ENCODE measurements around the gene CCDC146.
"Not testable (repeated sequence)": the region's sequence is repeated elsewhere in the genome, so short reads cannot be mapped to it uniquely, and the experiment has no call there.

The CCDC146 gene

GRCh38 chr7:77131781-77132180 is 9.4 kb downstream of the CCDC146 start:
- not testable (repeated sequence) for H3K4me3 ChIP-seq (ENCODE audit: low read length)

GRCh38 chr7:77138668-77139067 is 16.3 kb downstream of the CCDC146 start:
- not testable (repeated sequence) for H3K4me3 ChIP-seq (ENCODE audit: low read length); DNase-seq (ENCODE audit: low read depth)

More at GRCh38 chr7:77131781-77132180, 9.4 kb downstream of the CCDC146 start:
- not testable (repeated sequence) for DNase-seq (ENCODE audit: low read depth)

GRCh38 chr7:77140291-77140690 is 17.9 kb downstream of the CCDC146 start:
- not testable (repeated sequence) for DNase-seq (ENCODE audit: low read depth)

GRCh38 chr7:77152232-77152631 is 29.8 kb downstream of the CCDC146 start:
- H3K4me3 ChIP-seq (ENCODE audit: low read length); DNase-seq (ENCODE audit: low read depth): not testable (repeated sequence)

More at GRCh38 chr7:77140291-77140690, 17.9 kb downstream of the CCDC146 start:
- H3K4me3 ChIP-seq (ENCODE audit: low read length): not testable (repeated sequence)

GRCh38 chr7:77154917-77155464 is 32.6 kb downstream of the CCDC146 start:
- not testable (repeated sequence) for H3K4me3 ChIP-seq (ENCODE audit: low read length); DNase-seq (ENCODE audit: low read depth)

- not testable (repeated sequence) for DNase-seq (ENCODE audit: low read depth); H3K4me3 ChIP-seq (ENCODE audit: low read length)
Observed at GRCh38 chr7:77155601-77156377, 33.4 kb downstream of the CCDC146 start.

GRCh38 chr7:77157034-77157433 is 34.6 kb downstream of the CCDC146 start:
- not testable (repeated sequence) for DNase-seq (ENCODE audit: low read depth); H3K4me3 ChIP-seq (ENCODE audit: low read length)

- no peak for TF ChIP-seq CTCF (conservative IDR thresholded peaks at IDR 0.05; ENCODE audit: low read depth, low read length)
- no peak overlapping the region for H3K4me3 ChIP-seq (ENCODE audit: low read length)
- no peak for DNase-seq (ENCODE audit: low read depth)
Observed at GRCh38 chr7:77157446-77157845, 35.0 kb downstream of the CCDC146 start.

GRCh38 chr7:77171073-77171472 is 48.7 kb downstream of the CCDC146 start:
- not testable (repeated sequence) for H3K4me3 ChIP-seq (ENCODE audit: low read length)

GRCh38 chr7:77172437-77173172 is 50.2 kb downstream of the CCDC146 start:
- not testable (repeated sequence) for DNase-seq (ENCODE audit: low read depth); H3K4me3 ChIP-seq (ENCODE audit: low read length)

More at GRCh38 chr7:77171073-77171472, 48.7 kb downstream of the CCDC146 start:
- not testable (repeated sequence) for DNase-seq (ENCODE audit: low read depth)

GRCh38 chr7:77174418-77174817 is 52.0 kb downstream of the CCDC146 start:
- DNase-seq (ENCODE audit: low read depth); H3K4me3 ChIP-seq (ENCODE audit: low read length): not testable (repeated sequence)

- DNase-seq (ENCODE audit: low read depth); H3K4me3 ChIP-seq (ENCODE audit: low read length): not testable (repeated sequence)
Observed at GRCh38 chr7:77175274-77175800, 52.9 kb downstream of the CCDC146 start.

- not testable (repeated sequence) for H3K4me3 ChIP-seq (ENCODE audit: low read length); DNase-seq (ENCODE audit: low read depth)
Observed at GRCh38 chr7:77177321-77177904, 55.0 kb downstream of the CCDC146 start.

GRCh38 chr7:77178024-77178423 is 55.6 kb downstream of the CCDC146 start:
- not testable (repeated sequence) for DNase-seq (ENCODE audit: low read depth); H3K4me3 ChIP-seq (ENCODE audit: low read length)
